ENCODE data around the gene COQ8B. TPM values are rescaled to one million over a fixed set of nuclear protein-coding genes. Genes with fewer than 3 reads are reported as not detected.
"Not testable (repeated sequence)": the region's sequence is repeated elsewhere in the genome, so short reads cannot be mapped to it uniquely, and the experiment has no call there.

COQ8B gene
- total RNA-seq, 1 donor from 2014 or later = 29.7 TPM

- Mint-ChIP-seq H3K27me3 (ENCODE audit: low read depth) (no peaks in the 10 kb centered on the region), H3K27ac (ENCODE audit: unreplicated experiment) (no peak overlapping the region), H3K4me1 (ENCODE audit: low read depth) (no peaks in the 10 kb centered on the region), H3K36me3 (ENCODE audit: low read depth) (peaks cover 35% of the 10 kb centered on the region), H3K4me3 (ENCODE audit: unreplicated experiment) (no peak overlapping the region), H3K9me3 (ENCODE audit: low read depth) (no peaks in the 10 kb centered on the region)
- TF ChIP-seq, protein P1, sequence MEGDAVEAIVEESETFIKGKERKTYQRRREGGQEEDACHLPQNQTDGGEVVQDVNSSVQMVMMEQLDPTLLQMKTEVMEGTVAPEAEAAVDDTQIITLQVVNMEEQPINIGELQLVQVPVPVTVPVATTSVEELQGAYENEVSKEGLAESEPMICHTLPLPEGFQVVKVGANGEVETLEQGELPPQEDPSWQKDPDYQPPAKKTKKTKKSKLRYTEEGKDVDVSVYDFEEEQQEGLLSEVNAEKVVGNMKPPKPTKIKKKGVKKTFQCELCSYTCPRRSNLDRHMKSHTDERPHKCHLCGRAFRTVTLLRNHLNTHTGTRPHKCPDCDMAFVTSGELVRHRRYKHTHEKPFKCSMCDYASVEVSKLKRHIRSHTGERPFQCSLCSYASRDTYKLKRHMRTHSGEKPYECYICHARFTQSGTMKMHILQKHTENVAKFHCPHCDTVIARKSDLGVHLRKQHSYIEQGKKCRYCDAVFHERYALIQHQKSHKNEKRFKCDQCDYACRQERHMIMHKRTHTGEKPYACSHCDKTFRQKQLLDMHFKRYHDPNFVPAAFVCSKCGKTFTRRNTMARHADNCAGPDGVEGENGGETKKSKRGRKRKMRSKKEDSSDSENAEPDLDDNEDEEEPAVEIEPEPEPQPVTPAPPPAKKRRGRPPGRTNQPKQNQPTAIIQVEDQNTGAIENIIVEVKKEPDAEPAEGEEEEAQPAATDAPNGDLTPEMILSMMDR (IDR thresholded peaks at IDR 0.05) = no peak
- no peak for DNase-seq (ENCODE audit: low spot score)
Measured at GRCh38 chr19:40737102-40737644, 20.5 kb upstream of the COQ8B start.

DNA sequence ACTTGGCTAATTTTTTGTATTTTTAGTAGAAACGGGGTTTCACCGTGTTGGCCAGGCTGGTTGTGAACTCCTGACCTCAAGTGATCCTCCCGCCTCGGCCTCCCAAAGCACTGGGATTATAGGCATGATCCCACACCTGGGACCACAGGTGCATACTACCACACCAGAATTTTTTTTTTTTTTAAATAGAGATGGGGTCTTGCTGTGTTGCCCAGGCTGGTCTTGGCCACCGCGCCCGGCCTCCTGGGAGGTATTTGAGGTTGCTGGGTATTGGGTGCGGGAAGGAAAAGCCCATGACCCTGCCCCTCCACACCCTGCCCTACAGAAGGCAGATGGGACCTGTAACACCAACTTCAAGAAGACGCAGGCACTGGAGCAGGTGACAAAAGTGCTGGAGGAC is 20.0 kb upstream of the COQ8B start:
- peaks cover 35% of the 10 kb centered on the region for H3K36me3 Mint-ChIP-seq (ENCODE audit: low read depth)
- no peak for DNase-seq (ENCODE audit: low spot score)
- TF ChIP-seq, protein P1 (IDR thresholded peaks at IDR 0.05) = no peak
- H3K4me3 Mint-ChIP-seq (ENCODE audit: unreplicated experiment) = no peak overlapping the region
- no peaks in the 10 kb centered on the region for H3K9me3 Mint-ChIP-seq (ENCODE audit: low read depth)
- H3K27me3 Mint-ChIP-seq (ENCODE audit: low read depth) = no peaks in the 10 kb centered on the region
- H3K27ac Mint-ChIP-seq (ENCODE audit: unreplicated experiment) = no peak overlapping the region
- no peaks in the 10 kb centered on the region for H3K4me1 Mint-ChIP-seq (ENCODE audit: low read depth)

GRCh38 chr19:40735013-40735771 is 18.5 kb upstream of the COQ8B start:
- H3K27me3 Mint-ChIP-seq (ENCODE audit: low read depth) = no peaks in the 10 kb centered on the region
- no peaks in the 10 kb centered on the region for H3K4me1 Mint-ChIP-seq (ENCODE audit: low read depth)
- no peaks in the 10 kb centered on the region for H3K9me3 Mint-ChIP-seq (ENCODE audit: low read depth)
- DNase-seq (ENCODE audit: low spot score) = no peak
- H3K4me3 Mint-ChIP-seq (ENCODE audit: unreplicated experiment) = no peak overlapping the region
- TF ChIP-seq, protein P1 (IDR thresholded peaks at IDR 0.05) = no peak
- H3K36me3 Mint-ChIP-seq (ENCODE audit: low read depth) = peaks cover 45% of the 10 kb centered on the region
- H3K27ac Mint-ChIP-seq (ENCODE audit: unreplicated experiment) = no peak overlapping the region

DNA sequence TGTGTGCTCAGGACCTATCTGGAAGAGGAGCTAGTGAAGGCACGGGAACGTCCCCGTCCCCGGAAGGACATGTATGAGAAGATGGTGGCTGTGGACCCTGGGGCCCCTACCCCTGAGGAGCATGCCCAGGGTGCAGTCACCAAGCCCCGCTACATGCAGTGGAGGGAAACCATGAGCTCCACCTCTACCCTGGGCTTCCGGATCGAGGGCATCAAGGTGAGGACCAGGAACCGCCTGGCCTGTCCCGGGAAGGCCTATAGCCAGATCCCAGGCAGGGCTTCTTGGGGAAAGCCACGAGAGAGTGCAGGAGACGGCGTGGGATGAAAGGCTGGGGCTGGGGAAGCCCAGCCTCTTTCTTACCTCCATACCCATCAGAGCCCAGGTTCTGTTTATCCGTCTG is 16.5 kb upstream of the COQ8B start:
- H3K27me3 Mint-ChIP-seq (ENCODE audit: low read depth) = no peaks in the 10 kb centered on the region
- H3K4me3 Mint-ChIP-seq (ENCODE audit: unreplicated experiment) = no peak overlapping the region
- H3K9me3 Mint-ChIP-seq (ENCODE audit: low read depth) = no peaks in the 10 kb centered on the region
- TF ChIP-seq, protein P1 (IDR thresholded peaks at IDR 0.05) = no peak
- DNase-seq (ENCODE audit: low spot score) = no peak
- H3K27ac Mint-ChIP-seq (ENCODE audit: unreplicated experiment) = no peak overlapping the region
- peaks cover 43% of the 10 kb centered on the region for H3K36me3 Mint-ChIP-seq (ENCODE audit: low read depth)
- H3K4me1 Mint-ChIP-seq (ENCODE audit: low read depth) = no peaks in the 10 kb centered on the region

DNA sequence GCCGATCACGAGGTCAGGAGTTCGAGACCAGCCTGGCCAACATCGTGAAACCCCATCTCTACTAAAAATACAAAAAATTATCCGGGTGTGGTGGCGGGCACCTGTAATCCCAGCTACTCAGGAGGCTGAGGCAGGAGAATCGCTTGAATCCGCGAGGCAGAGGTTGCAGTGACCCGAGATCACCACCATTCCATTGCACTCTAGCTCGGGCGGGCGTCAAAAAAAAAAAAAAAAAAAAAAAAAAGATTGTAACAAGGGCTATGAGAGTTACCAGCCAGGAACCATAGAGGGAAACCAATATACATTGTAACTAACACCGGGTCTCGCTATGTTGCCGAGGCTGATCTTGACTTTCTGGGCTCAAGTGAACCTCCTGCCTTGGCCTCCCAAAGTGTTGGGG is 15.6 kb upstream of the COQ8B start:
- H3K36me3 Mint-ChIP-seq (ENCODE audit: low read depth) = peaks cover 43% of the 10 kb centered on the region
- not testable (repeated sequence) for H3K4me1 Mint-ChIP-seq (ENCODE audit: low read depth); H3K4me3 Mint-ChIP-seq (ENCODE audit: unreplicated experiment); H3K27ac Mint-ChIP-seq (ENCODE audit: unreplicated experiment); DNase-seq (ENCODE audit: low spot score); H3K27me3 Mint-ChIP-seq (ENCODE audit: low read depth); H3K9me3 Mint-ChIP-seq (ENCODE audit: low read depth)

- peaks cover 38% of the 10 kb centered on the region for H3K36me3 Mint-ChIP-seq (ENCODE audit: low read depth)
- not testable (repeated sequence) for DNase-seq (ENCODE audit: low spot score); H3K4me1 Mint-ChIP-seq (ENCODE audit: low read depth); H3K9me3 Mint-ChIP-seq (ENCODE audit: low read depth); H3K27me3 Mint-ChIP-seq (ENCODE audit: low read depth); H3K27ac Mint-ChIP-seq (ENCODE audit: unreplicated experiment); H3K4me3 Mint-ChIP-seq (ENCODE audit: unreplicated experiment)
Measured at GRCh38 chr19:40730065-40730464, 13.4 kb upstream of the COQ8B start.

Measured in chondrocyte (in vitro differentiated cells).